Neuronal stem cell (in vitro differentiated cells): ENCODE results near the gene TWSG1.

Source experiments
- DNase-seq: peaks from one replicate; pipeline ENCODE4 v3.0.0-alpha.2; 2013; ENCODE audit warnings: low spot score
- H2AFZ ChIP-seq: one replicate; pipeline ENCODE4 v1.6.1; 2013; ENCODE audit warnings: mild to moderate bottlenecking, low read length, inconsistent platforms
- H2AK5ac ChIP-seq: 2 replicates; pipeline ENCODE4 v1.6.1; 2013; ENCODE audit warnings: low read depth, mild to moderate bottlenecking, inconsistent platforms, low read length, moderate library complexity, mixed read lengths
- H2BK120ac ChIP-seq: 2 replicates; pipeline ENCODE4 v1.6.1; 2013; ENCODE audit warnings: low read depth, mild to moderate bottlenecking, inconsistent platforms, low read length, moderate library complexity, mixed read lengths
- H2BK12ac ChIP-seq: one replicate; pipeline ENCODE4 v1.6.1; 2013; ENCODE audit warnings: low read length, inconsistent platforms
- H2BK15ac ChIP-seq: 2 replicates; pipeline ENCODE4 v1.6.1; 2013; ENCODE audit warnings: mild to moderate bottlenecking, low read length, inconsistent platforms, mixed read lengths
- H2BK5ac ChIP-seq: one replicate; pipeline ENCODE4 v1.6.1; 2013; ENCODE audit warnings: inconsistent platforms, mild to moderate bottlenecking, low read length, moderate library complexity
- H3K14ac ChIP-seq: one replicate; pipeline ENCODE4 v1.6.1; 2013; ENCODE audit warnings: low read length, inconsistent platforms
- H3K18ac ChIP-seq: 2 replicates; pipeline ENCODE4 v1.6.1; 2013; ENCODE audit warnings: low read length, inconsistent platforms
- H3K23ac ChIP-seq: 2 replicates; pipeline ENCODE4 v1.6.1; 2013; ENCODE audit warnings: low read depth, mild to moderate bottlenecking, mixed read lengths, low read length, inconsistent platforms; ENCODE audit not compliant: poor library complexity
- H3K27ac ChIP-seq: replicated peaks from 3 replicates; pipeline ENCODE4 v1.5.1; 2013; ENCODE audit warnings: low read length, inconsistent platforms
- H3K27me3 ChIP-seq, 3 experiments: 2 replicates each; pipeline ENCODE4 v1.6.1; 2013; ENCODE audit warnings: low read length in 3 of 3, mild to moderate bottlenecking in 2 of 3, inconsistent platforms in 1 of 3, low read depth in 1 of 3, mixed read lengths in 1 of 3, moderate library complexity in 1 of 3; ENCODE audit not compliant: control insufficient read depth in 3 of 3, insufficient read depth in 3 of 3
- H3K36me3 ChIP-seq, 2 donors: replicated peaks in 1 of 2; 2 replicates each; pipeline ENCODE4 v1.6.1; 2013; ENCODE audit warnings: low read length in 2 of 2; ENCODE audit not compliant: control insufficient read depth in 2 of 2, insufficient read depth in 2 of 2
- H3K4ac ChIP-seq: 2 replicates; pipeline ENCODE4 v1.6.1; 2013; ENCODE audit warnings: inconsistent platforms, mild to moderate bottlenecking, low read length, moderate library complexity
- H3K4me1 ChIP-seq, 2 donors: 1 replicate in 1 of 2; 2 replicates in 1 of 2; pipeline ENCODE4 v1.6.1; 2013; ENCODE audit warnings: low read length in 2 of 2, low read depth in 1 of 2; ENCODE audit not compliant: control insufficient read depth in 2 of 2, insufficient read depth in 1 of 2
- H3K4me2 ChIP-seq: one replicate; pipeline ENCODE4 v1.6.1; 2013; ENCODE audit warnings: mild to moderate bottlenecking, low read length, inconsistent platforms; ENCODE audit not compliant: insufficient read depth, poor library complexity, severe bottlenecking
- H3K4me3 ChIP-seq, 2 donors: 2 replicates each; pipeline ENCODE4 v1.5.1; 2013; ENCODE audit warnings: low read length in 2 of 2, mild to moderate bottlenecking in 2 of 2, inconsistent platforms in 1 of 2, moderate library complexity in 1 of 2
- H3K79me1 ChIP-seq: one replicate; pipeline ENCODE4 v1.6.1; 2013; ENCODE audit warnings: low read depth, mild to moderate bottlenecking, inconsistent platforms, low read length, moderate library complexity
- H3K9ac ChIP-seq: one replicate; pipeline ENCODE4 v1.6.1; 2013; ENCODE audit warnings: mild to moderate bottlenecking, low read depth, low read length, inconsistent platforms; ENCODE audit not compliant: poor library complexity
- H3K9me3 ChIP-seq, 2 donors: replicated peaks in 1 of 2; 2 replicates each; pipeline versions ENCODE3 to v1.6.1; 2013; ENCODE audit warnings: low read length in 2 of 2, mild to moderate bottlenecking in 2 of 2, inconsistent platforms in 1 of 2, low read depth in 1 of 2, mixed read lengths in 1 of 2, moderate library complexity in 1 of 2; ENCODE audit not compliant: control insufficient read depth in 2 of 2, insufficient read depth in 1 of 2
- H4K8ac ChIP-seq: one replicate; pipeline ENCODE4 v1.6.1; 2013; ENCODE audit warnings: low read depth, mild to moderate bottlenecking, inconsistent platforms, low read length, moderate library complexity
- H4K91ac ChIP-seq: one replicate; pipeline ENCODE4 v1.6.1; 2013; ENCODE audit warnings: low read length, low read depth, mild to moderate bottlenecking, inconsistent platforms; ENCODE audit not compliant: poor library complexity
- WGBS, 2 donors: extraction: QIAGEN DNeasy Blood & Tissue Kit; methylation state at CpG; one replicate each; pipeline ENCODE4 v1.1.7; 2013; ENCODE audit warnings: missing lambda C conversion rate in 2 of 2, mixed read lengths in 1 of 2; ENCODE audit not compliant: insufficient read length in 2 of 2, insufficient replicate concordance in 1 of 2; ENCODE audit errors: extremely low coverage in 2 of 2; 5-methylcytosine and 5-hydroxymethylcytosine counted together

TWSG1 gene

DNA sequence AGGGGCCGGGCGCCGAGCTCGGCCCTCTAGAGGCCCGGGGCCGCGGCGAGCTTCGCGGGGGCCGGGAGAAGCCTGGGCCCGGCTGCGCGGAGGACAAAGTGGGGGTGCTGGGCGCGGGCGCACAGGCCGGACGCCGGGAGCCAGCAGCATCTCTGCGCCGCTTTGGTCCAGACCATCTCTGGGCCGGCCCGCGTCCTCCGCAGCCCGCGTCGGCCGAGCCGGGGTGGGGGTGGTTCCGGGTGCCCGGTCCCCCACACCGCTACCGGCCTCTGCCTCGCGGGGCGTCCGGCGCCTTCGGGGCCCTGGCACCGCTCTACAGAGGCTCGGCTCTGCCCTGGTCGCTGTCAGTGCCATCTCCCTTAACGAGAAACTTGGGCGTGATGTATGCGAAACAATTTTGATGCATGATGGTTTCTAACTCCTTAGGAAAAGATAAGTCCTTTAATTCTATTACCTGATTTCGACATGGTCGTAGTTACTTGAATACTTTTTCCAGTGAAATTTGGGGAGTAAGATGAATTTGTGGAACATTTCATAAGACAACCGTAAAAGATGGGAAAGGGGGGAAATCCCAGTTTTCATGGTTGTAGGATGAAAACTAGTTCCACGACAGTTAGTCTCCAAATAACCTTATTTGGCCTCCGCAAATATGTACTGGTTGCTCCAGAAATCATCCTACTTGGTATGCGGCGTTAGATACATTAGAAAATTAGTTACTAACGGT, 562 bp downstream of the TWSG1 start:
- no peak overlapping the region for H2BK12ac ChIP-seq
- peak overlapping the region; percentile 85 for H3K23ac ChIP-seq
- H2AFZ ChIP-seq: peak overlapping the region; percentile 96
- peaks cover 0 to 5% of the 10 kb centered on the region in 2 donors for H3K4me1 ChIP-seq
- H3K27me3 ChIP-seq: no peaks in the 10 kb centered on the region
- no peak overlapping the region for H4K8ac ChIP-seq
- no peak overlapping the region for H2AK5ac ChIP-seq
- H3K18ac ChIP-seq: peak overlapping the region; percentile 97
- peak overlapping the region; percentile 90 for H3K9ac ChIP-seq
- DNase-seq: no peak
- H3K14ac ChIP-seq: peak overlapping the region; percentile 94
- H3K36me3 ChIP-seq: peaks cover 3 to 36% of the 10 kb centered on the region in 2 donors
- peaks cover 0 to 6% of the 10 kb centered on the region in 2 donors for H3K9me3 ChIP-seq
- no peak overlapping the region for H3K4ac ChIP-seq
- H2BK15ac ChIP-seq: peak overlapping the region; percentile 89
- H3K27ac ChIP-seq: peak overlapping the region; percentile 31
- WGBS, 2 donors: no CpG with 5 or more reads among the region's 55 CpGs
- peak overlapping the region; percentile 60 for H3K4me2 ChIP-seq
- H3K79me1 ChIP-seq: peaks cover 3% of the 10 kb centered on the region
- no peak overlapping the region for H2BK120ac ChIP-seq
- no peak overlapping the region for H4K91ac ChIP-seq
- H2BK5ac ChIP-seq: no peak overlapping the region
- H3K4me3 ChIP-seq: peak overlapping the region; percentile 83 to 94

DNA sequence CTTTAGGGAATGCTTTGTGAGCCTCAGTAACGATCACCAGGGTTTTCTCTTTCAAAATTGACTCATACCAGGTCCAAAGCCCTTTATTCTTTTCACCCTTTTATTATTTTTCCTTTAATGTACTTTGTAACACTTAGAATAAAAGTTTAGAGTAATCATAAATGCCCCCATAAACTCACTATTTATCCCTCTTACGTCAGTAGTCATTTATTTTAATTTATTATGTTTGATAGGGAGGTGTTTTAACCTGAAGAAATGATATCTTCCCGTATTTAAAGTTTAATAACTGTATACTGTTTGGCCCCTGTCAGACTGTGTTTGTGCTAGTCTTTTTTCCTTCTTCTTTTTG, 1.1 kb downstream of the TWSG1 start:
- Histone ChIP-seq H3K18ac (no peak overlapping the region), H3K36me3 (peaks cover 3 to 41% of the 10 kb centered on the region in 2 donors), H3K4me2 (peak overlapping the region; percentile 60), H3K27me3 (no peaks in the 10 kb centered on the region), H2BK120ac (no peak overlapping the region), H3K79me1 (peaks cover 3% of the 10 kb centered on the region), H4K91ac (no peak overlapping the region), H3K14ac (no peak overlapping the region), H3K9ac (no peak overlapping the region), H3K4me1 (peaks cover 0 to 3% of the 10 kb centered on the region in 2 donors), H3K9me3 (peaks cover 0 to 6% of the 10 kb centered on the region in 2 donors), H3K27ac (no peak overlapping the region), H2AK5ac (no peak overlapping the region), H2BK12ac (no peak overlapping the region), H3K4me3 (peak overlapping the region; percentile 83 to 94), H2BK15ac (no peak overlapping the region), H2AFZ (peak overlapping the region; percentile 96), H2BK5ac (no peak overlapping the region), H3K4ac (no peak overlapping the region), H4K8ac (no peak overlapping the region), H3K23ac (no peak overlapping the region)
- no peak for DNase-seq
- WGBS, 2 donors: no CpG with 5 or more reads among the region's 3 CpGs

DNA sequence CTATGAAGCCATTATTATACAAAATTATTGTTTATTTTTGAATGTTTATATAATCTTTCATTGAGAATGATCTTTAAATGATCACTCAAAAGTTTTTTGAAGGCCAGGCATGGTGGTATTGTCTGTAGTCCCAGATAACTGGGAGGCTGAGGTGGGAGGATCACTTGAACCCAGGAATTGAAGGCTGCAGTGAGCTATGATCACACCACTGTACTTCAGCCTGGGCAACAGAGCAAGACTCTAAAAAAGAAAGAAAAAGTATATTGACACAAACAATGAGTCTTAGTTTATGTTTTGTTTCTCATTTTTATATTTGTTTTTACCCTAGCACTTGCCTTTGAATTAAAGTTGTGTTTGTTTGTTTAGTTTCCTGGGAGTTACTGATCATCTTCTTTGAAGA, 2.3 kb downstream of the TWSG1 start:
- Histone ChIP-seq H3K27ac (no peak overlapping the region), H3K9ac (no peak overlapping the region), H3K36me3 (peaks cover 6 to 52% of the 10 kb centered on the region in 2 donors), H2AK5ac (no peak overlapping the region), H4K91ac (no peak overlapping the region), H3K9me3 (peaks cover 0 to 6% of the 10 kb centered on the region in 2 donors), H3K4me3 (no peak overlapping the region), H2BK15ac (no peak overlapping the region), H2AFZ (no peak overlapping the region), H2BK120ac (no peak overlapping the region), H2BK5ac (no peak overlapping the region), H3K14ac (no peak overlapping the region), H3K18ac (no peak overlapping the region), H2BK12ac (no peak overlapping the region), H3K27me3 (no peaks in the 10 kb centered on the region), H4K8ac (no peak overlapping the region), H3K4me2 (no peak overlapping the region), H3K4me1 (peaks cover 0 to 3% of the 10 kb centered on the region in 2 donors), H3K79me1 (peaks cover 3% of the 10 kb centered on the region), H3K4ac (no peak overlapping the region), H3K23ac (no peak overlapping the region)
- DNase-seq: no peak

DNA sequence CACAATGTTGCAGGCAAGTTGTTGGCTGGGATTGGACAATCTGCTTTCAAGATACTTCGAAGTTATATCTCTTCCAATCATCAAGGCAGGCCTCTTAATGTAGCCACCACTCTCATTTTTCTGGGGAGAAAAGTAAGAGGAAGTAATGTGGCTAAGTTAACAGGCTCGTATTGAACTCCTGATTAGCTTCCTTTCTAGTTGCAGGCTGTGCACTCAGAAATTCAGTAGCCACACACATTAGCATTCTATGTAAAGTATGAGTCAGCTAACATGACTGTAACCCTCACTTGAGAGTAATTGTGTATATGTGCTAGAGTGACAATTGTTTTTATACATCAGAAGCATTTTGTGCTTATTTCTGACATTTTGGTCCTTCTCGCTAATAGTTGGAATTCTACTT, 3.3 kb downstream of the TWSG1 start:
- WGBS, 2 donors: no CpG with 5 or more reads among the region's 3 CpGs

More for the DNA sequence above, 3.3 kb downstream of the TWSG1 start:
- Histone ChIP-seq H3K9ac (no peak overlapping the region), H3K4ac (no peak overlapping the region), H2BK5ac (no peak overlapping the region), H4K91ac (no peak overlapping the region), H3K23ac (no peak overlapping the region), H2BK12ac (no peak overlapping the region), H2AFZ (no peak overlapping the region), H3K79me1 (peaks cover 3% of the 10 kb centered on the region), H3K4me2 (no peak overlapping the region), H3K27me3 (no peaks in the 10 kb centered on the region), H3K9me3 (peaks cover 0 to 6% of the 10 kb centered on the region in 2 donors), H3K18ac (no peak overlapping the region), H3K4me1 (peaks cover 0 to 3% of the 10 kb centered on the region in 2 donors), H3K4me3 (no peak overlapping the region), H2BK120ac (no peak overlapping the region), H2AK5ac (no peak overlapping the region), H3K27ac (no peak overlapping the region), H4K8ac (no peak overlapping the region), H3K36me3 (peaks cover 6 to 63% of the 10 kb centered on the region in 2 donors), H2BK15ac (no peak overlapping the region), H3K14ac (no peak overlapping the region)
- no peak for DNase-seq
